Measurements from ENCODE around the gene TMEM229B. TPM values are rescaled to one million over a fixed set of nuclear protein-coding genes. Genes with fewer than 3 reads are reported as not detected.

The TMEM229B gene
- total RNA-seq, 3 donors from 2014 or later, result 4.8 to 12.6 (median 10.8) TPM

- peaks cover 5% of the 10 kb centered on the region for H3K4me1 ChIP-seq (ENCODE audit: low read depth)
- TF ChIP-seq CTCF (IDR thresholded peaks at IDR 0.05), result no peak
- no peaks in the 10 kb centered on the region for H3K9me3 ChIP-seq
- no peaks in the 10 kb centered on the region for H3K36me3 ChIP-seq (ENCODE audit: low read depth)
- H3K4me3 ChIP-seq, result peak overlapping the region; percentile 56
- ATAC-seq (no peak), DNase-seq (no peak)
- intact Hi-C loops (cut with DNase I, micrococcal nuclease), result no loop called here
These were observed 44.1 kb upstream of the TMEM229B start for GRCh38 chr14:67532606-67532997.

- TF ChIP-seq CTCF (IDR thresholded peaks at IDR 0.05), result no peak
- ATAC-seq (no peak), DNase-seq (no peak)
- Histone ChIP-seq H3K9me3 (no peaks in the 10 kb centered on the region), H3K36me3 (ENCODE audit: low read depth) (no peaks in the 10 kb centered on the region), H3K4me3 (no peak overlapping the region), H3K4me1 (ENCODE audit: low read depth) (peaks cover 5% of the 10 kb centered on the region)
- intact Hi-C loops (cut with DNase I, micrococcal nuclease), result no loop called here
These were observed 41.7 kb upstream of the TMEM229B start for GRCh38 chr14:67529947-67530935.

- no peak for DNase-seq
- Histone ChIP-seq H3K9me3 (no peaks in the 10 kb centered on the region), H3K4me1 (ENCODE audit: low read depth) (no peaks in the 10 kb centered on the region), H3K4me3 (no peak overlapping the region), H3K36me3 (ENCODE audit: low read depth) (no peaks in the 10 kb centered on the region)
- intact Hi-C loops (cut with DNase I, micrococcal nuclease), result no loop called here
- ATAC-seq, result no peak
- TF ChIP-seq CTCF (IDR thresholded peaks at IDR 0.05), result no peak
These were observed 39.8 kb upstream of the TMEM229B start for GRCh38 chr14:67528276-67528675.

GRCh38 chr14:67527756-67528155, 39.2 kb upstream of the TMEM229B start:
- intact Hi-C loops (cut with DNase I, micrococcal nuclease), result no loop called here
- Histone ChIP-seq H3K9me3 (no peaks in the 10 kb centered on the region), H3K4me3 (no peak overlapping the region), H3K4me1 (ENCODE audit: low read depth) (no peaks in the 10 kb centered on the region), H3K36me3 (ENCODE audit: low read depth) (no peaks in the 10 kb centered on the region)
- DNase-seq, result no peak
- no peak for TF ChIP-seq CTCF (IDR thresholded peaks at IDR 0.05)
- no peak for ATAC-seq

GRCh38 chr14:67526676-67527459, 38.3 kb upstream of the TMEM229B start:
- no peak for TF ChIP-seq CTCF (IDR thresholded peaks at IDR 0.05)
- Histone ChIP-seq H3K9me3 (no peaks in the 10 kb centered on the region), H3K36me3 (ENCODE audit: low read depth) (no peaks in the 10 kb centered on the region), H3K4me3 (no peak overlapping the region), H3K4me1 (ENCODE audit: low read depth) (no peaks in the 10 kb centered on the region)
- intact Hi-C loops (cut with DNase I, micrococcal nuclease), result no loop called here
- ATAC-seq, result peak; percentile 86
- peak in 2 of 3 donors; percentile 46 to 78 for DNase-seq
